Stimulated activated CD4-positive, alpha-beta T cell treated with anti-CD3 and anti-CD28 coated beads, Interleukin-2, amount 100 ng/mL, for 24 hours (primary cell): ENCODE results near the gene LENG1.

Source experiments
- DNase-seq, 2 donors: peaks; one replicate each; pipeline ENCODE4 v3.0.0-alpha.2; 2020

The LENG1 gene

GRCh38 chr19:54137699-54138488 is 21.6 kb downstream of the LENG1 start, which contains the start of gene CNOT3:
Gene CNOT3, plus strand, starts transcription at chr19:54137762. Its CDS starts 5,217 bp downstream, at chr19:54142979.
- DNase-seq: peak; percentile 35 to 43

- DNase-seq: peak; percentile 98
Observed at GRCh38 chr19:54136864-54137698, 22.4 kb downstream of the LENG1 start.

GRCh38 chr19:54136086-54136863 is 23.2 kb downstream of the LENG1 start:
- DNase-seq: no peak

GRCh38 chr19:54133957-54134590 is 25.4 kb downstream of the LENG1 start:
- no peak for DNase-seq

- DNase-seq: no peak
Observed at GRCh38 chr19:54133312-54133956, 26.1 kb downstream of the LENG1 start.

- DNase-seq: no peak
Observed at GRCh38 chr19:54129617-54129996, 29.9 kb downstream of the LENG1 start.

- no peak for DNase-seq
Observed at GRCh38 chr19:54128796-54129616, 30.5 kb downstream of the LENG1 start.

GRCh38 chr19:54128441-54128725 is 31.1 kb downstream of the LENG1 start:
- DNase-seq: no peak

GRCh38 chr19:54127688-54128440 is 31.7 kb downstream of the LENG1 start:
- DNase-seq: no peak

GRCh38 chr19:54125713-54126112 is 33.8 kb downstream of the LENG1 start:
- DNase-seq: no peak

GRCh38 chr19:54124393-54124792 is 35.1 kb downstream of the LENG1 start:
- DNase-seq: no peak

GRCh38 chr19:54123682-54124081 is 35.8 kb downstream of the LENG1 start:
- DNase-seq: no peak

GRCh38 chr19:54121259-54121658 is 38.3 kb downstream of the LENG1 start:
- no peak for DNase-seq

- peak; percentile 95 to 97 for DNase-seq
Observed at GRCh38 chr19:54115109-54116063, 44.1 kb downstream of the LENG1 start, which contains the start of the genes PRPF31 and TFPT. Gene PRPF31, plus strand, starts transcription at chr19:54115754. Its CDS starts 2,525 bp downstream, at chr19:54118279. Gene TFPT, minus strand, starts transcription at chr19:54115657. Its CDS starts 388 bp downstream, at chr19:54115269.

GRCh38 chr19:54114340-54115108 is 45.0 kb downstream of the LENG1 start:
- DNase-seq: peak; percentile 44 to 57

- no peak for DNase-seq
Observed at GRCh38 chr19:54109651-54110050, 49.9 kb downstream of the LENG1 start.

GRCh38 chr19:54108496-54108895 is 51.0 kb downstream of the LENG1 start:
- no peak for DNase-seq

- DNase-seq: no peak
Observed at GRCh38 chr19:54107876-54108490, 51.5 kb downstream of the LENG1 start.
